B cell (primary cell): ENCODE data around the gene TTC34.

Source experiments
- EZH2 ChIP-seq: IDR thresholded peaks from 2 replicates; pipeline ENCODE4 v1.6.1; 2012; ENCODE audit warnings: borderline replicate concordance, low read depth, mild to moderate bottlenecking, moderate library complexity, low read length; ENCODE audit not compliant: insufficient read depth, poor library complexity, severe bottlenecking
- TF ChIP-seq, protein P1 (sequence below): fragments of 200-600 bp; IDR thresholded peaks from one replicate; pipeline ENCODE4 v1.8.0; 2022; ENCODE audit warnings: antibody characterized with exemption, mild to moderate bottlenecking

DNA sequence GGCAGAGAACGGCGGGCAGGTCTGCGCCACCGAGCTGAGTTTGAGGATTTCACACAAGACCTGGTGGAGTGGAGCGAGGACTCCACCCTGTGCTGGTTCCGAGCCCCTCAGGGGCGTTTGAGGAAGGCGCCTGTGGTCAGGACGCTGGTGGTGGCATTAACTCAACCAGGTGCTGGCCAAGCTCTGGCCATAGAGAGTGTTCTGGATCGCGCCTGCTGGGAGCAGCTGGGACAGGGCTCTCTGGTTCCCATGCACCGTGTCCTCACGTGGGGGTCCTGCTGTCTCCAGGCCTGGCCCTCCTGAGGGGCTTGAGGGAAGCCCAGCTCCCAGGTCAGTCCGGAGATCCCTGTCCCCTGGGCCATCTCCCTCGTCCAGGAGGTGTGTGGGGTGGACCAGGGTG lies 24.8 kb upstream of the TTC34 start:
- TF ChIP-seq, protein P1, sequence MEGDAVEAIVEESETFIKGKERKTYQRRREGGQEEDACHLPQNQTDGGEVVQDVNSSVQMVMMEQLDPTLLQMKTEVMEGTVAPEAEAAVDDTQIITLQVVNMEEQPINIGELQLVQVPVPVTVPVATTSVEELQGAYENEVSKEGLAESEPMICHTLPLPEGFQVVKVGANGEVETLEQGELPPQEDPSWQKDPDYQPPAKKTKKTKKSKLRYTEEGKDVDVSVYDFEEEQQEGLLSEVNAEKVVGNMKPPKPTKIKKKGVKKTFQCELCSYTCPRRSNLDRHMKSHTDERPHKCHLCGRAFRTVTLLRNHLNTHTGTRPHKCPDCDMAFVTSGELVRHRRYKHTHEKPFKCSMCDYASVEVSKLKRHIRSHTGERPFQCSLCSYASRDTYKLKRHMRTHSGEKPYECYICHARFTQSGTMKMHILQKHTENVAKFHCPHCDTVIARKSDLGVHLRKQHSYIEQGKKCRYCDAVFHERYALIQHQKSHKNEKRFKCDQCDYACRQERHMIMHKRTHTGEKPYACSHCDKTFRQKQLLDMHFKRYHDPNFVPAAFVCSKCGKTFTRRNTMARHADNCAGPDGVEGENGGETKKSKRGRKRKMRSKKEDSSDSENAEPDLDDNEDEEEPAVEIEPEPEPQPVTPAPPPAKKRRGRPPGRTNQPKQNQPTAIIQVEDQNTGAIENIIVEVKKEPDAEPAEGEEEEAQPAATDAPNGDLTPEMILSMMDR = no peak
- no peak for TF ChIP-seq EZH2
